DOHH2 (cell line): ENCODE data around the gene FAM81A.

Source experiments
- EZH2phosphoT487 ChIP-seq: fragments of 200-600 bp; sonication (generic); IDR thresholded peaks from 2 replicates; pipeline ENCODE4 v1.6.1; 2017; ENCODE audit warnings: borderline replicate concordance, mild to moderate bottlenecking, antibody characterized with exemption, low read length, moderate library complexity, mixed read lengths
- TF ChIP-seq, protein P1 (sequence below): fragments of 200-600 bp; sonication (generic); IDR thresholded peaks from one replicate; pipeline ENCODE4 v1.5.1; 2014; ENCODE audit warnings: antibody characterized with exemption, mild to moderate bottlenecking, low read depth, low read length; ENCODE audit not compliant: poor library complexity, severe bottlenecking

DNA sequence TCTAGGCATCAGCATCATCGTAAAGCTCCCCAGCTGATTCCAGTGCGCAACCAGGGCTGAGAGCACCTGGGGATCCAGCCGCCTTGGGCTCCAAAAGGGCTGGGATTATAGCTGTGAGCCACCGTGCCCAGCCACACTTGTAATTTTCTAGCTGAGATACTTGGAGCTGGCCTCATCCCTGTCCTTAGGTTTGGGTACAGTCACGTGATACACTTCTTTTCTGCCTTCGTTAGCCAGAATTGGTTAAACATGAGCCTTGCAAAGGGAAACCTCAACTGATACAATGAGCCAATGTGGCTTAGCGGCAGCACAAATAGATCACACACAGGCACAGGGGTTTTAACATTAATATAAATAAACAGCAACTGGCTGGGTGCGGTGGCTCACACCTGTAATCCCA lies 103.8 kb downstream of the FAM81A start:
- TF ChIP-seq, protein P1, sequence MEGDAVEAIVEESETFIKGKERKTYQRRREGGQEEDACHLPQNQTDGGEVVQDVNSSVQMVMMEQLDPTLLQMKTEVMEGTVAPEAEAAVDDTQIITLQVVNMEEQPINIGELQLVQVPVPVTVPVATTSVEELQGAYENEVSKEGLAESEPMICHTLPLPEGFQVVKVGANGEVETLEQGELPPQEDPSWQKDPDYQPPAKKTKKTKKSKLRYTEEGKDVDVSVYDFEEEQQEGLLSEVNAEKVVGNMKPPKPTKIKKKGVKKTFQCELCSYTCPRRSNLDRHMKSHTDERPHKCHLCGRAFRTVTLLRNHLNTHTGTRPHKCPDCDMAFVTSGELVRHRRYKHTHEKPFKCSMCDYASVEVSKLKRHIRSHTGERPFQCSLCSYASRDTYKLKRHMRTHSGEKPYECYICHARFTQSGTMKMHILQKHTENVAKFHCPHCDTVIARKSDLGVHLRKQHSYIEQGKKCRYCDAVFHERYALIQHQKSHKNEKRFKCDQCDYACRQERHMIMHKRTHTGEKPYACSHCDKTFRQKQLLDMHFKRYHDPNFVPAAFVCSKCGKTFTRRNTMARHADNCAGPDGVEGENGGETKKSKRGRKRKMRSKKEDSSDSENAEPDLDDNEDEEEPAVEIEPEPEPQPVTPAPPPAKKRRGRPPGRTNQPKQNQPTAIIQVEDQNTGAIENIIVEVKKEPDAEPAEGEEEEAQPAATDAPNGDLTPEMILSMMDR: no peak
- TF ChIP-seq EZH2phosphoT487: no peak
